Measurements from ENCODE around the gene HMGN3. TPM values are rescaled to one million over a fixed set of nuclear protein-coding genes. Genes with fewer than 3 reads are reported as not detected.

The HMGN3 gene
- total and polyA plus RNA-seq, 2 of the 4 experiments (the other 2 are of a cell fraction): 6.8 to 35.5 TPM

DNA sequence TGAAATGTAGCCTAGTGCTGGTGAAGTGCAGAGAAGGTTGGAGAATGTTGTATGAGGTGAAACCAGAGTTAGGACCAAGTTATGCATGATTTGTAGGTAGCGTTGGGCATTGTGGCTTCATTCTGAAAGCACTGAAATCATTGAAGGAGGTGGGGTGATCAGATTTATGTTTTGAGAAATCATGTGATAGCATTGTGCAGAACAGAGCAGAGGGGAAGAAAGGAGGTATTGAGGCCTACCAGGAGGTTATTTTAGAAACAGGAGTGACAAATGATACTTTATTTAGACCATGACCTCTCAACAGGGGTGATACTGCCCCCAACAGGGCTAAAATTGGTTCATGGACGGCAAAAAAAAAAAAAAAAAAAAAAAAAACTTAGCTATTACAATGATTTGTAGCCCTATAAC, 15.6 kb upstream of the HMGN3 start:
- Histone ChIP-seq H3K9me3 (ENCODE audit: control insufficient read depth, insufficient read depth, low read length) (no peaks in the 10 kb centered on the region), H4K91ac (ENCODE audit: insufficient read depth, low read depth, low read length) (no peak overlapping the region), H3K9ac (ENCODE audit: low read depth, low read length) (no peak overlapping the region), H3K4me3 (ENCODE audit: insufficient read depth, low read depth, low read length) (no peak overlapping the region), H3K36me3 (ENCODE audit: control insufficient read depth, insufficient read depth, low read length) (no peaks in the 10 kb centered on the region), H2AFZ (replicated peaks; ENCODE audit: low read length, poor library complexity) (no peak overlapping the region), H3K4me2 (ENCODE audit: low read depth, low read length) (no peak overlapping the region), H3K27me3 (ENCODE audit: control insufficient read depth, insufficient read depth, low read length) (no peaks in the 10 kb centered on the region), H3K4ac (ENCODE audit: low read depth, low read length) (no peak overlapping the region), H3K9me1 (ENCODE audit: insufficient read depth, low read length) (no peaks in the 10 kb centered on the region), H3K14ac (replicated peaks; ENCODE audit: low read depth, low read length) (no peak overlapping the region), H3K79me1 (ENCODE audit: low read depth in 1 of 2, low read length in 2 of 2) (no peaks in the 10 kb centered on the region), H4K20me1 (ENCODE audit: insufficient read depth, low read length) (no peaks in the 10 kb centered on the region), H3K4me1 (ENCODE audit: control insufficient read depth, insufficient read depth, low read length) (no peaks in the 10 kb centered on the region), H2BK5ac (ENCODE audit: low read depth, low read length, poor library complexity, severe bottlenecking) (no peak overlapping the region), H2BK15ac (ENCODE audit: low read depth, low read length) (no peak overlapping the region), H2BK20ac (ENCODE audit: low read depth, low read length) (no peak overlapping the region), H3K18ac (ENCODE audit: low read depth, low read length) (no peak overlapping the region), H3K56ac (ENCODE audit: extremely low read depth, insufficient read depth, low read length) (no peak overlapping the region), H4K8ac (ENCODE audit: low read depth in 2 of 2, low read length in 2 of 2) (no peak overlapping the region), H2AK9ac (replicated peaks; ENCODE audit: low read depth, low read length, poor library complexity) (no peak overlapping the region), H3K27ac (ENCODE audit: insufficient read depth, low read length) (no peak overlapping the region), H2BK120ac (ENCODE audit: low read depth, low read length) (no peak overlapping the region), H2AK5ac (ENCODE audit: low read depth, low read length) (no peak overlapping the region), H3K23ac (ENCODE audit: low read depth, low read length) (no peak overlapping the region), H4K5ac (ENCODE audit: low read depth, low read length) (no peak overlapping the region)
- 100% methylated on average over 1 of the region's 2 CpGs; no CpG with 5 or more reads in 1 of the 2 experiments for WGBS, 2 experiments (ENCODE audit: extremely low coverage in 2 of 2, insufficient read length in 1 of 2)
- ATAC-seq (ENCODE audit: low read depth) (no peak), DNase-seq (no peak)
- in situ Hi-C loops (cut with MboI; ENCODE audit: low sequenced_read_pairs) (no loop called here), intact Hi-C loops (cut with micrococcal nuclease) (no loop called here), dilution Hi-C loops (cut with HindIII; ENCODE audit: low sequenced_read_pairs, unreplicated experiment) (no loop called here)
- ChIA-PET POLR2A (ENCODE audit: unreplicated experiment) (interaction anchor here (0.6 kb wide), 1 partner anchor 1070 kb away, joined by 7 read pairs; no protein-coding TSS in a partner anchor), CTCF (interaction anchor here (0.7 kb wide), 1 partner anchor 22 kb away, joined by 4 read pairs; no protein-coding TSS in a partner anchor)
- TF ChIP-seq, protein P1, sequence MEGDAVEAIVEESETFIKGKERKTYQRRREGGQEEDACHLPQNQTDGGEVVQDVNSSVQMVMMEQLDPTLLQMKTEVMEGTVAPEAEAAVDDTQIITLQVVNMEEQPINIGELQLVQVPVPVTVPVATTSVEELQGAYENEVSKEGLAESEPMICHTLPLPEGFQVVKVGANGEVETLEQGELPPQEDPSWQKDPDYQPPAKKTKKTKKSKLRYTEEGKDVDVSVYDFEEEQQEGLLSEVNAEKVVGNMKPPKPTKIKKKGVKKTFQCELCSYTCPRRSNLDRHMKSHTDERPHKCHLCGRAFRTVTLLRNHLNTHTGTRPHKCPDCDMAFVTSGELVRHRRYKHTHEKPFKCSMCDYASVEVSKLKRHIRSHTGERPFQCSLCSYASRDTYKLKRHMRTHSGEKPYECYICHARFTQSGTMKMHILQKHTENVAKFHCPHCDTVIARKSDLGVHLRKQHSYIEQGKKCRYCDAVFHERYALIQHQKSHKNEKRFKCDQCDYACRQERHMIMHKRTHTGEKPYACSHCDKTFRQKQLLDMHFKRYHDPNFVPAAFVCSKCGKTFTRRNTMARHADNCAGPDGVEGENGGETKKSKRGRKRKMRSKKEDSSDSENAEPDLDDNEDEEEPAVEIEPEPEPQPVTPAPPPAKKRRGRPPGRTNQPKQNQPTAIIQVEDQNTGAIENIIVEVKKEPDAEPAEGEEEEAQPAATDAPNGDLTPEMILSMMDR (conservative IDR thresholded peaks at IDR 0.05; ENCODE audit: low read depth, low read length): 0 out of 2 replicates have a peak, but pooled peaks have one; percentile 12
- TF ChIP-seq MAZ (IDR thresholded peaks at IDR 0.05; ENCODE audit: borderline replicate concordance, low read depth, low read length): no peak
- no TSS peak for BruUV-seq (replicated peaks)
